A549 (cell line): Measurements from ENCODE around the gene OSTF1. TPM values are rescaled to one million over a fixed set of nuclear protein-coding genes. Genes with fewer than 3 reads are reported as not detected.

Experiments
- ATAC-seq, 2 experiments: fragments of 200-7000 bp in 1 of 2; fragments of >200 bp in 1 of 2; cut with Nextera tagmentation in 1 of 2; cut with Tn5 transposase in 1 of 2; 3 replicates each; pipeline versions ENCODE4 v1.8.0 to v1.9.1; 2018 to 2020; ENCODE audit warnings: mild to moderate bottlenecking in 1 of 2, moderate library complexity in 1 of 2
- CTCF ChIA-PET: fragments of 300-600 bp; sonication (Branson Sonifier 250); formaldehyde crosslinking; extraction: SDS; loops from one replicate; lab custom pipeline; 2021; ENCODE audit warnings: antibody characterized with exemption, inconsistent platforms; lab: Yijun Ruan, JAX
- POLR2A ChIA-PET: fragments of 350-600 bp; formaldehyde crosslinking; extraction: SDS; loops from one replicate; lab custom pipeline; 2021; ENCODE audit warnings: antibody characterized with exemption, inconsistent platforms; lab: Yijun Ruan, JAX
- DNase-seq, 2 experiments: peaks; one replicate each; pipeline versions ENCODE4 v3.0.0 to v3.0.0-alpha.2; 2011 to 2016; ENCODE audit warnings: low read depth in 1 of 2, low spot score in 1 of 2
- FAIRE-seq: peaks from 2 replicates; lab custom pipeline; 2011; peaks lifted over from hg19 to GRCh38; lab: Jason Lieb, UNC
- H3K27ac ChIP-seq, 2 experiments: fragments of >200 bp; sonication (Bioruptor Twin); formaldehyde crosslinking; 3 replicates each; pipeline ENCODE4 v1.5.1; 2016 to 2017
- H3K4me1 ChIP-seq: fragments of >200 bp; sonication (Bioruptor Twin); formaldehyde crosslinking; 3 replicates; pipeline ENCODE4 v1.6.1; 2016
- H3K4me2 ChIP-seq: fragments of >200 bp; sonication (Bioruptor Twin); formaldehyde crosslinking; 3 replicates; pipeline ENCODE4 v1.6.1; 2016
- H3K4me3 ChIP-seq: fragments of >200 bp; sonication (Bioruptor Twin); formaldehyde crosslinking; 3 replicates; pipeline ENCODE4 v1.5.1; 2016
- H3K9me3 ChIP-seq: fragments of >200 bp; sonication (Bioruptor Twin); formaldehyde crosslinking; 3 replicates; pipeline ENCODE4 v1.6.1; 2016
- CBX2 ChIP-seq: fragments of 200-600 bp; sonication (generic); IDR thresholded peaks from 2 replicates; pipeline ENCODE4 v1.6.1; 2016; ENCODE audit warnings: low read depth, mild to moderate bottlenecking, borderline replicate concordance
- CBX8 ChIP-seq: fragments of 200-600 bp; sonication (generic); IDR thresholded peaks from 2 replicates; pipeline ENCODE4 v1.6.1; 2016
- CHD2 ChIP-seq: fragments of 150-350 bp; IDR thresholded peaks from 2 replicates; pipeline ENCODE4 v1.6.1; 2014; ENCODE audit warnings: low read length; ENCODE audit not compliant: partially characterized antibody
- CHD4 ChIP-seq: fragments of 200-600 bp; sonication (generic); IDR thresholded peaks from 2 replicates; pipeline ENCODE4 v1.6.1; 2016; ENCODE audit warnings: antibody characterized with exemption, mild to moderate bottlenecking, borderline replicate concordance
- FOSB ChIP-seq: fragments of 250-450 bp; sonication (Bioruptor Pico); IDR thresholded peaks from 2 replicates; pipeline ENCODE4 v1.5.0; 2020; ENCODE audit warnings: mild to moderate bottlenecking, moderate library complexity
- HOXA7 ChIP-seq: fragments of 250-450 bp; sonication (Bioruptor Pico); IDR thresholded peaks from 2 replicates; pipeline ENCODE4 v1.5.0; 2020; ENCODE audit warnings: mild to moderate bottlenecking, moderate library complexity
- MAFK ChIP-seq: fragments of 450-650 bp; IDR thresholded peaks from 2 replicates; pipeline ENCODE4 v1.6.1; 2014; ENCODE audit not compliant: partially characterized antibody
- NFE2L2 ChIP-seq: fragments of 150-350 bp; conservative IDR thresholded peaks from 2 replicates; pipeline ENCODE4 v1.6.1; 2014; ENCODE audit warnings: low read length
- NPAS2 ChIP-seq: fragments of 250-450 bp; sonication (Bioruptor Pico); IDR thresholded peaks from 2 replicates; pipeline ENCODE4 v1.8.0; 2022; ENCODE audit warnings: mild to moderate bottlenecking, moderate library complexity, borderline replicate concordance
- POLR2A ChIP-seq: IDR thresholded peaks from 2 replicates; pipeline ENCODE4 v1.6.1; 2012; ENCODE audit warnings: mild to moderate bottlenecking, low read length
- RCOR1 ChIP-seq: fragments of 150-350 bp; IDR thresholded peaks from 2 replicates; pipeline ENCODE4 v1.6.1; 2014; ENCODE audit warnings: antibody characterized with exemption, low read length, low read depth
- RFX5 ChIP-seq: fragments of 450-650 bp; IDR thresholded peaks from 2 replicates; pipeline ENCODE4 v1.7.1; 2014; ENCODE audit warnings: antibody characterized with exemption, mild to moderate bottlenecking, moderate library complexity
- SMC3 ChIP-seq: fragments of >200 bp; sonication (Bioruptor Twin); formaldehyde crosslinking; IDR thresholded peaks from 3 replicates; pipeline ENCODE4 v1.6.1; 2018; ENCODE audit warnings: inconsistent platforms
- TFCP2L1 ChIP-seq: fragments of 250-450 bp; sonication (Bioruptor Pico); IDR thresholded peaks from 2 replicates; pipeline ENCODE4 v1.5.0; 2021; ENCODE audit warnings: mild to moderate bottlenecking
- ZC3H11A ChIP-seq: fragments of 450-650 bp; IDR thresholded peaks from 2 replicates; pipeline ENCODE4 v1.6.1; 2014; ENCODE audit warnings: antibody characterized with exemption, mild to moderate bottlenecking
- ZFP36 ChIP-seq: fragments of 450-650 bp; IDR thresholded peaks from 2 replicates; pipeline ENCODE4 v1.6.1; 2014; ENCODE audit warnings: borderline replicate concordance; ENCODE audit not compliant: partially characterized antibody
- ZSCAN20 ChIP-seq: fragments of 250-450 bp; sonication (Bioruptor Pico); IDR thresholded peaks from 2 replicates; pipeline ENCODE4 v1.8.0; 2022; ENCODE audit warnings: mild to moderate bottlenecking, moderate library complexity
- WGBS: methylation state at CpG from one replicate; pipeline ENCODE4 v1.1.6; 2017; ENCODE audit errors: missing lambda C conversion rate; 5-methylcytosine and 5-hydroxymethylcytosine counted together
- polyA plus RNA-seq, 4 experiments: library from polyadenylated mRNA; depleted of rRNA in 3 of 4; stranded (reverse); fragments of >200 nt; fragmentation: RNase III in 1 of 4; extraction: RNeasy Plus Mini Kit Qiagen cat#74134 plus additional on column Dnase treatment in 1 of 4; gene quantifications; 2 replicates in 3 of 4; 3 replicates in 1 of 4; pipeline ENCODE4 v1.2.3, GENCODE V29; 2011 to 2017
- TF ChIP-seq, protein P1 (sequence below): IDR thresholded peaks from 2 replicates; pipeline ENCODE4 v1.6.1; 2012; ENCODE audit warnings: low read depth, borderline replicate concordance
- TF ChIP-seq, protein P2 (sequence below): IDR thresholded peaks from 2 replicates; pipeline ENCODE4 v1.6.1; 2012
- TF ChIP-seq, protein P3 (sequence below): fragments of >200 bp; sonication (Bioruptor Twin); formaldehyde crosslinking; IDR thresholded peaks from 3 replicates; pipeline ENCODE4 v1.5.1; 2016
- TF ChIP-seq, protein P4 (sequence below): fragments of 200-600 bp; sonication (generic); IDR thresholded peaks from 2 replicates; pipeline ENCODE4 v1.6.1; 2016; ENCODE audit warnings: antibody characterized with exemption, mild to moderate bottlenecking, moderate library complexity

Gene OSTF1
- polyA plus RNA-seq, 2 of the 4 experiments (the other 2 are of a cell fraction), result 12.7 to 13.3 TPM

DNA sequence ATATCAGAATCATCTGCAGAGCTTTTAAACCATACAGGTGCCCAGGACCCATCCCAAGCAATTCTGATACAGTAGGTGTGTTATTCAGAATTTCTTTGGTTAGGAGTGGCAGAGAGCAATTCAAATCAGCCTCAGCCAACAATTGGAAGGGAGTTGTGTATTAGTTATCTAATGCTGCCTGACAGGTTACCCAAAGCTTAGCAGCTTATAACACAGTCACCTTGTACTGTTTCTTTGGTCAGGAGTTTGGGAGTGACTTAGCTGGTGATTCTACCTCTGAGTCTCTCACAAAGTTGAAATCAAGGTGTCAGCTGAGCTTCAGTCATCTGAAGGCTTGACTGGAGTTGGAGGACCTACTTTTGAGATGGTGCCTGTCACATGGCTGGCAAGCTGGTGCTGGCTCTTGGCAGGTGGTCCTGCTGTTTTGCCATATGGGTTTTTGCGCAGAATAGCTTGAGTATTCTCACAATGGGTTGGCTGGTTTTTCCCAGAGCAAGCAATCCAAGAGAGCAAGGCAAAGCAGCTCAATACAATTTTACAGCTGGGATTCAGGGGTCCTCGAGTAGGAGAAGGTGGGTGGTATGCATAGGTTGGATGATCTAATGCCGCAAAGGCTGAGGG, 41.5 kb upstream of the OSTF1 start:
- 55% methylated on average over 3 of the region's 3 CpGs for WGBS
- no peak overlapping the region for H3K27ac ChIP-seq
- no peak for ATAC-seq
- no peaks in the 10 kb centered on the region for H3K9me3 ChIP-seq
- FAIRE-seq, result no peak
- TF ChIP-seq CHD4 (no peak), TFCP2L1 (CRISPR knock-in tag) (no peak), FOSB (CRISPR knock-in tag) (no peak), ZFP36 (no peak), RFX5 (no peak), ZSCAN20 (CRISPR knock-in tag) (no peak), CHD2 (no peak), RCOR1 (no peak), NFE2L2 (no peak), HOXA7 (CRISPR knock-in tag) (no peak), CBX8 (no peak), ZC3H11A (no peak), NPAS2 (CRISPR knock-in tag) (no peak), SMC3 (no peak)
- TF ChIP-seq, protein P1, sequence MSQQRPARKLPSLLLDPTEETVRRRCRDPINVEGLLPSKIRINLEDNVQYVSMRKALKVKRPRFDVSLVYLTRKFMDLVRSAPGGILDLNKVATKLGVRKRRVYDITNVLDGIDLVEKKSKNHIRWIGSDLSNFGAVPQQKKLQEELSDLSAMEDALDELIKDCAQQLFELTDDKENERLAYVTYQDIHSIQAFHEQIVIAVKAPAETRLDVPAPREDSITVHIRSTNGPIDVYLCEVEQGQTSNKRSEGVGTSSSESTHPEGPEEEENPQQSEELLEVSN, result no peak
- TF ChIP-seq, protein P2, sequence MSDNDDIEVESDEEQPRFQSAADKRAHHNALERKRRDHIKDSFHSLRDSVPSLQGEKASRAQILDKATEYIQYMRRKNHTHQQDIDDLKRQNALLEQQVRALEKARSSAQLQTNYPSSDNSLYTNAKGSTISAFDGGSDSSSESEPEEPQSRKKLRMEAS, result no peak
- TF ChIP-seq, protein P3, sequence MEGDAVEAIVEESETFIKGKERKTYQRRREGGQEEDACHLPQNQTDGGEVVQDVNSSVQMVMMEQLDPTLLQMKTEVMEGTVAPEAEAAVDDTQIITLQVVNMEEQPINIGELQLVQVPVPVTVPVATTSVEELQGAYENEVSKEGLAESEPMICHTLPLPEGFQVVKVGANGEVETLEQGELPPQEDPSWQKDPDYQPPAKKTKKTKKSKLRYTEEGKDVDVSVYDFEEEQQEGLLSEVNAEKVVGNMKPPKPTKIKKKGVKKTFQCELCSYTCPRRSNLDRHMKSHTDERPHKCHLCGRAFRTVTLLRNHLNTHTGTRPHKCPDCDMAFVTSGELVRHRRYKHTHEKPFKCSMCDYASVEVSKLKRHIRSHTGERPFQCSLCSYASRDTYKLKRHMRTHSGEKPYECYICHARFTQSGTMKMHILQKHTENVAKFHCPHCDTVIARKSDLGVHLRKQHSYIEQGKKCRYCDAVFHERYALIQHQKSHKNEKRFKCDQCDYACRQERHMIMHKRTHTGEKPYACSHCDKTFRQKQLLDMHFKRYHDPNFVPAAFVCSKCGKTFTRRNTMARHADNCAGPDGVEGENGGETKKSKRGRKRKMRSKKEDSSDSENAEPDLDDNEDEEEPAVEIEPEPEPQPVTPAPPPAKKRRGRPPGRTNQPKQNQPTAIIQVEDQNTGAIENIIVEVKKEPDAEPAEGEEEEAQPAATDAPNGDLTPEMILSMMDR, result no peak
- H3K4me3 ChIP-seq, result no peak overlapping the region
- CTCF ChIA-PET, result interaction anchor here (0.5 to 1.0 kb wide), 3 partner anchors 8 to 136 kb away, joined by 3 to 4 read pairs (median 3); no protein-coding TSS in a partner anchor
- DNase-seq, result no peak
- POLR2A ChIA-PET, result interaction anchor here (1.1 kb wide), 1 partner anchor 18 kb away, joined by 6 read pairs; the partner anchor contains the start of gene CARNMT1
- H3K4me2 ChIP-seq, result no peak overlapping the region
- no peaks in the 10 kb centered on the region for H3K4me1 ChIP-seq

DNA sequence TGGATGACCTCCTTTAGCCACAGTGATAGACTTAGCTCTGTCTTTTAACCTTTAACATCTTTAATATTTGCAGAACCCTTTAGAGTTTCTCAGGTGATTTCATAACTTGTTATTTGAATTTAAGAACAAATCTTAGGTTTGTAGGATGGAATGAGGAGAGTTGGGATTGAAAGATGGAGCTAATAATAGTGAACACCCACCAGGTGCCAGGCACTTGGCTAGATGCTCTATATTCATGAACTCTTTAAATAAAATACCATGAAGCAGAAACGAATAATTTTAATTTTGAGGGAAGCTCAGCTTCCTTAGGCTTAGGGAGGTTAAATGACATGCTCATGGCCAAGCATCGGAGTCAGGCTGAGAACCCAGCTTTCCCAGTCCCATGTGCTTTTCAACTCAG, 40.8 kb upstream of the OSTF1 start:
- Histone ChIP-seq H3K4me1 (no peaks in the 10 kb centered on the region), H3K27ac (no peak overlapping the region), H3K9me3 (no peaks in the 10 kb centered on the region), H3K4me3 (no peak overlapping the region), H3K4me2 (no peak overlapping the region)
- CTCF ChIA-PET, result interaction anchor here (3.4 kb wide), 1 partner anchor 28 kb away, joined by 10 read pairs; no protein-coding TSS in a partner anchor
- WGBS, result 18% methylated on average over 2 of the region's 2 CpGs
- FAIRE-seq (no peak), ATAC-seq (no peak), DNase-seq (no peak)
- POLR2A ChIA-PET, result no interaction called here
- no peak for TF ChIP-seq POLR2A

DNA sequence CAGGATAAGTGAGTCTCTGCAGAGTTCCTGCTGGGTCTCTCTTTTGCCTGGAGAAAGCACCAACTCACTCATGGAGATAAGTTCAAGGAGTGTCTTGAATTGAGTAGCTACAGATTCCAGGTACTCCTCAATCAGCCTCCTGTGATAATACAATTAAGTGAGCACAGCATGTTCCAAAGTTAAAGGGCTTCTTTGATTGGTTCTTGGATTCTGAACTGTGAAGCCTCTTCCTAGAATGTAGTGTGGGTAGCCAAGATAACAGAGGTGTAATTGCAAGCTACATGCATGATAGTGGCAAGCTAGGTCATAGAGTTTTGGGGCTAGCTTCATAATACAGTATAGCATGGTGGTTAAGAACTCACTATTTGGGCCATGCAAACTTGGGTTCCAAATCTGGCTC, 37.0 kb upstream of the OSTF1 start:
- TF ChIP-seq RCOR1 (no peak), HOXA7 (CRISPR knock-in tag) (no peak), CBX2 (no peak), MAFK (no peak)
- TF ChIP-seq, protein P4, sequence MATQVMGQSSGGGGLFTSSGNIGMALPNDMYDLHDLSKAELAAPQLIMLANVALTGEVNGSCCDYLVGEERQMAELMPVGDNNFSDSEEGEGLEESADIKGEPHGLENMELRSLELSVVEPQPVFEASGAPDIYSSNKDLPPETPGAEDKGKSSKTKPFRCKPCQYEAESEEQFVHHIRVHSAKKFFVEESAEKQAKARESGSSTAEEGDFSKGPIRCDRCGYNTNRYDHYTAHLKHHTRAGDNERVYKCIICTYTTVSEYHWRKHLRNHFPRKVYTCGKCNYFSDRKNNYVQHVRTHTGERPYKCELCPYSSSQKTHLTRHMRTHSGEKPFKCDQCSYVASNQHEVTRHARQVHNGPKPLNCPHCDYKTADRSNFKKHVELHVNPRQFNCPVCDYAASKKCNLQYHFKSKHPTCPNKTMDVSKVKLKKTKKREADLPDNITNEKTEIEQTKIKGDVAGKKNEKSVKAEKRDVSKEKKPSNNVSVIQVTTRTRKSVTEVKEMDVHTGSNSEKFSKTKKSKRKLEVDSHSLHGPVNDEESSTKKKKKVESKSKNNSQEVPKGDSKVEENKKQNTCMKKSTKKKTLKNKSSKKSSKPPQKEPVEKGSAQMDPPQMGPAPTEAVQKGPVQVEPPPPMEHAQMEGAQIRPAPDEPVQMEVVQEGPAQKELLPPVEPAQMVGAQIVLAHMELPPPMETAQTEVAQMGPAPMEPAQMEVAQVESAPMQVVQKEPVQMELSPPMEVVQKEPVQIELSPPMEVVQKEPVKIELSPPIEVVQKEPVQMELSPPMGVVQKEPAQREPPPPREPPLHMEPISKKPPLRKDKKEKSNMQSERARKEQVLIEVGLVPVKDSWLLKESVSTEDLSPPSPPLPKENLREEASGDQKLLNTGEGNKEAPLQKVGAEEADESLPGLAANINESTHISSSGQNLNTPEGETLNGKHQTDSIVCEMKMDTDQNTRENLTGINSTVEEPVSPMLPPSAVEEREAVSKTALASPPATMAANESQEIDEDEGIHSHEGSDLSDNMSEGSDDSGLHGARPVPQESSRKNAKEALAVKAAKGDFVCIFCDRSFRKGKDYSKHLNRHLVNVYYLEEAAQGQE, result no peak
- H3K4me1 ChIP-seq, result no peaks in the 10 kb centered on the region
- ChIA-PET POLR2A (no interaction called here), CTCF (interaction anchor here (0.6 to 1.2 kb wide), 2 partner anchors 14 to 43 kb away, joined by 3 to 5 read pairs; no protein-coding TSS in a partner anchor)
- H3K4me3 ChIP-seq, result no peak overlapping the region
- no peak overlapping the region for H3K27ac ChIP-seq
- 0 out of 3 replicates have a peak, but pooled peaks cover 3% of the 10 kb centered on the region for H3K9me3 ChIP-seq
- ATAC-seq (no peak), DNase-seq (no peak), FAIRE-seq (no peak)
- no peak overlapping the region for H3K4me2 ChIP-seq
